Stromal cell of bone marrow (primary cell): Measurements from ENCODE around the gene SMARCA5.

Source experiments
- DNase-seq: peaks from one replicate; pipeline ENCODE4 v3.0.0-alpha.2; 2012; ENCODE audit warnings: low read depth

The SMARCA5 gene

GRCh38 chr4:143538979-143539669 lies 25.6 kb downstream of the SMARCA5 start:
- no peak for DNase-seq

DNA sequence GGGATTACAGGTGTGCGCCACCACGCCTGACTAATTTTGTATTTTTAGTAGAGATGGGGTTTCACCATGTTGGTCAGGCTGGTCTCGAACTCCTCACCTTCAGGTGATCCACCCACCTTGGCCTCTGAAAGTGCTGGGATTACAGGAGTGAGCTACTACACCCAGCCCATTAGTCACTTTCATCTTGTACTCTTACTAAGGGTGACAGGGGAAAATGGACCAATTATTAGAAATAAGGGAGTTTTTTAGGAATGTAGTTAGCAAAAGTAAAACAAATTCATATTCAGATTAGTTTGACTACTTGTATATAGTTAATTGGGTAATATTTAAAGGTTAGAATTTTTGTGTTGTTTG lies 26.1 kb downstream of the SMARCA5 start:
- no peak for DNase-seq

DNA sequence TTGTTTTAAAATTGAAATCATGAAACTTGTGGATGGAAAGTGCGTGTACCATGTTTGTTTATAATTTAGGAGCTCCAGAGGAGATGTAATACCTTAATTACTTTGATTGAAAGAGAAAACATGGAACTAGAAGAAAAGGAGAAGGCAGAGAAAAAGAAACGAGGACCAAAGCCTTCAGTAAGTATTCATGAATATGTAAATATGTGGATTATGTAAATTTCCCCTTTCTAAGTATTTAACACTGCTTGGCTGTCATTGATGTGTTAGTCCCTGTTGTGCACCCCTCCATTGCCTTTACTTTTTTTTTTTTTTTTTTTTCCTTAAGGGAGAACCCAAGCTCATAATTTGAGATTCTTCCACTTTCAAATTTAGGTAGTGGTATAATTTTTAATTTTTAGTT lies 36.4 kb downstream of the SMARCA5 start:
- DNase-seq = no peak

DNA sequence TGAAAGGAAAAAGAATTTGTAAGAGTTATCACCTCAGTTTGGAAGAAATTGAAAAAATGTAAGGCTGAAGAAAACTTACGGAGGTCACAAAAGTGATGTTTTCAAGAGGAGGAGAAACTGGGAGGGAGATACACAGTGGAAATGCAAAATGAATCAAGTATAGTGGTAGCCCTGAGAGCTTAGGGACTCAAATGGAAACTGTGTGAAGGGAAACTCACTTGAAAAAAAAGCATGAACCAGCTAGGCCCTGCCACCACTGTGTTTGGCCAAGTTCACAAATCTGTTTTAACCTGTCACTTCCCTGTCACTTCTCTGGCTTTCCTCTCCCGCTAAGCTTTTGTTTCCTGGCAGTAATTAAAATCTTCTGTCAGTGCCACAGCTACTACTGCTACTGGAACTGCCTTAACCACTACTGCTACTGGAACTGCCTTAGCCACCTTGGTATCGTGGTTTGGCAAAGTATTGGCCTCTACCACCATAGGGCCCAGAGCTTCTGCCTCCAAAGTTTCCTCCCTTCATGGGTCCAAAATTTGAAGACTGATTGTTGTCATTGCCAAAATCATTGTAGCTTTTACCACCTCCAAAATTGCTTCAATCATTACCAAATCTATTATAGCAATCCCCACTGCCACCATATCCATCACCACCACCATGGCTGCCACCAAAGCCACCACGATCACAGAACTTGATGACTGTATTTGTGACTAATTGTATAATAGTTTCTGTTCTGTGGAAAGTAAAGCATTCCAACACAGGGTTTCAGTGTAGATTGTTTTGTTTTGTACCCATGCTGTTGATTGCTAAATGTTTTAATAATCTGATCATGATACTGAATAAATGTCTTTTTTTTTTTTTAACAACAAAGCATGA lies 41.5 kb downstream of the SMARCA5 start:
- no peak for DNase-seq

DNA sequence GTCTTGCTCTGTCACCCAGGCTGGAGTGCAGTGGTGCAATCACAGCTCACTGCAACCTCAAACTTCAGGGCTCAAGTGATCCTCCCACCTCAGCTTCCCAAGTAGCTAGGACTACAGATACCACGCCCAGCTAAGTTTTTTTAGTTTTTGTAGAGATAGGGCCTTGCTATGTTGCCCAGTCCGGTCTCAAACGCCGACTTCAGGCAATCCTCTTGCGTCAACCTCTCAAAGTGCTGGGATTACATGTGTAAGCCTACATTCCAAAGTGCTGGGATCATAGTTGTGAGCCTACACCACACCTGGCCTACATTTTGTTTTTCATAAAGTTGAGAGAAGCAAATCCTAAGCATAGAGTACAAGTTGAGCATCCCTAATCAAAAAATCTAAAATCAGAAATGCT lies 42.2 kb downstream of the SMARCA5 start:
- DNase-seq = no peak

GRCh38 chr4:143558286-143558685 lies 44.8 kb downstream of the SMARCA5 start:
- no peak for DNase-seq

DNA sequence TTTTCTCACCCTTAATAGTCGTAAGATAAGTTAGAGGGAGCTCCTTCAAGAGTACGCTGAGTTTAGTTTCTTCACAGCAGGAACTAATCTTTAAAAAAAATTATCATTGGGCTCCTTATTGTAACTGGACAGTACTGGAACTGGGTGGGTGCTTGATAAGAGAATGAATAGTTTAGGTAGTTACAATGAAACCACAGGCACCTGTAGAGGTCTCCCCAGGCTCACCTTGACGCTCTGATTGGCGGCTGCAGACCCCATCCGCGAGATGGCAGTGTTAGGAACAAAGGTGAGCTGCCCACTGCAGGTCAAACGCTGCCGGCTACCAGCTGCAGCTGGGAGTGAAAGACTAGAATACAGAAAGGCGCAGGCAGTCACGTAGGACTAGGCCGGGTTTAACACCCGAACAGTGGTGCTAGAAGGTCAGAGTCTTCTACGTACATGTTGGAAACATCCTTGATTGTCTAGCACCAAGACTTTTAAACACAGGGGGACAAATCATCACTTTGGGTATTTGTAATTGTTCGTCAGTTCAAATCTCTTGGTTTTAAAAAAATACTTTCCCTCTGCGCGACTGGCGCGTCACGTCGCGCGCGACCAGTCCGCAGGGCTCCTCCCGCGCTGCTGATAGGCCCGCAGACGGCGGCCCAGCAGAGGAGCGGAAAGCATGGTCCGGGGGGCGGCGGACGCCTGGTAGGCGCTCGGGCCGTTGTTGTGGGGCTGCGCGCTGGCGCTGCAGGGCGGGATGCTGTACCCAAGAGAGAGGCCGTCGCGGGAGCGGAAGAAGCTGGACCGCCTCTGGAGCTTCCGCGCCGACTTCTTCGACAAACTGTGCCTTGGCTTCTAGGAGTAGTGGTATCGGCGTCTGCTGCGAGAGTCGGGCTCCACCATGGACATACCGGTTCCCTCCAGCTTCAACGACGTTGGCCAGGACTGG lies 45.6 kb downstream of the SMARCA5 start:
- peak; percentile 26 for DNase-seq

DNA sequence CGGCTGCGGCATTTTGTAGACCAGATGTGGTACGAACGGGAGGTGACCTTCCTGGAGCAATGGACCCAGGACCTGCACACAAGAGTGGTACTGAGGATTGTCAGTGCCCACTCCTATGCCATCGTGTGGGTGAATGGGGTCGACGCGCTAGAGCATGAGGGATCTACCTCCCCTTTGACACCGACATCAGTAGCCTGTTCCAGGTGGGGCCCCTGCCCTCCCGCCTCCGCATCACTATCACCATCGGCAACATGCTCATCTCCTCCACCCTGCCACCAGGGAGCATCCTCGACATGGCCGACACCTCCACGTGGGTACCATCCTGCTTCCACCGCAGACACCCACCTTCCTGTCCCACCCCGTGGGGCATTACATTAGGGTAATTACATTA lies 46.2 kb downstream of the SMARCA5 start:
- no peak for DNase-seq

- no peak for DNase-seq
Measured at GRCh38 chr4:143564472-143564871, 51.0 kb downstream of the SMARCA5 start.

DNA sequence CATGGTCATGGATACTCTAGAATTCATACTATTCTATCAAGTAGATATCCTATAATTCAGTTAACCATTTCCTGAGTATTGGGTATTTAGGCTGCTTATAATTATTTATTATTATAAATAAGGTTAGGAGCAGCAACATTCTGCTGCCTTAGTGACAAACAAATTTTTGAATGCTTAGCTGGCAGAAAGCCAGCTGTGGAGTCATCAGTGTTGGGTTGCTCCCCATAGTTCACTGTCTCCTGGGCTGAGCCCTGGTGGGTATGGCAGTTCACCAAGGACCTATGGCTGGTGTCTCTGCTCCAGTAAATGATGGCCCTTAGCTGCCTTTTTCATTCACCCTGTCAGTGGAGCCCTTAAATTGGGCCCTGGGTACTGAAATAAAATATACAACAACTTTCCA lies 61.8 kb downstream of the SMARCA5 start:
- no peak for DNase-seq

GRCh38 chr4:143581331-143581946 lies 67.9 kb downstream of the SMARCA5 start:
- DNase-seq = no peak

DNA sequence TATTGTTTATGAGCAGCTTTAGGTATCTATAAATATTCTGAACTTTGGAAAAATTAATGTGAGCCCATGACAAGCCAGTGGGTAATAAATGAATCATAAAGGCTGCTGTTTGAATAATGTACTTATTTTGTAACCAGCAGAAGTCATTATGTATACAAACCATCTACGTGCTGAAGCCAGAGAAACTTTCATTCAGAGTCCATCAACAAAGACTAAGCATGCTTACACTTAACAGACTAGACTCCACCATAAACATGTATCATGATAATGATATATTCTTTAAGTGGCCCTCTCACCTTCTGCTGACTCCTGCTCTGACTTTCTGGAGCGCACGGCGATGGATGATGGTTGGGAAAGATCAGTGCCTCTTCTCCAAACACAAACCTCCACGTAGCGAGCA lies 72.0 kb downstream of the SMARCA5 start:
- DNase-seq = no peak

GRCh38 chr4:143586080-143586479 lies 72.6 kb downstream of the SMARCA5 start:
- peak; percentile 15 for DNase-seq

GRCh38 chr4:143587703-143588102 lies 74.2 kb downstream of the SMARCA5 start:
- peak; percentile 3 for DNase-seq

- DNase-seq = no peak
Measured at GRCh38 chr4:143597276-143597675, 83.8 kb downstream of the SMARCA5 start.

GRCh38 chr4:143598816-143599215 lies 85.3 kb downstream of the SMARCA5 start:
- no peak for DNase-seq

- peak; percentile 3 for DNase-seq
Measured at GRCh38 chr4:143599827-143600226, 86.3 kb downstream of the SMARCA5 start.

DNA sequence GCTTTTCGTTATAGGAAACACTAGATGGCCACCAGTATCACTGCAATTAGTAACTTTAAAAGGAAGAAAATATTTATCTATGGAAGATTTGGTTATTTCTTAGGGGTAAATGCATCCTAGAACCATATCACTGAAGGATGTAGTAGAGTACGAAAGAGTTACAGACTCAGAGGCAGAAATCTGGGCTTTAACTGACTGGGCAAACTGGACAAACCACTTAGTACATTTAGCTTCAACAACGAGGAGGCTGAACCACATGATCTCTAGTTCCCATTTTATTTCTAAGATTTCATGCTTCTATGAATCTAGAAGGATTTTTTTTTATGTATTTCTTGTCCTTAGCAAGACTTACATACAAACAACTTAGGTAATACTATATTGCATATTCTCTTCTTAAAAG lies 93.0 kb downstream of the SMARCA5 start:
- no peak for DNase-seq
